Tibial nerve (tissue), 4 donors: ENCODE results near the gene HAGH. TPM values are rescaled to one million over a fixed set of nuclear protein-coding genes. Genes with fewer than 3 reads are reported as not detected.

Source experiments
- DNase-seq, 2 donors: peaks; one replicate each; pipeline ENCODE4 v3.0.0-alpha.2; 2019; ENCODE audit warnings: low spot score in 2 of 2
- H3K27ac ChIP-seq, 4 donors: fragments of 200-600 bp; sonication (generic) in 3 of 4; one replicate each; pipeline ENCODE4 v1.5.1; 2017 to 2019; ENCODE audit warnings: mild to moderate bottlenecking in 1 of 4
- H3K27me3 ChIP-seq, 2 donors: fragments of 200-600 bp; sonication (generic) in 1 of 2; one replicate each; pipeline versions ENCODE4 v1.5.1 to v1.6.0; 2017 to 2019
- H3K36me3 ChIP-seq, 3 donors: fragments of 200-600 bp; sonication (generic); one replicate each; pipeline ENCODE4 v1.5.1; 2018 to 2019
- H3K4me1 ChIP-seq, 4 donors: fragments of 200-600 bp; sonication (generic) in 3 of 4; one replicate each; pipeline ENCODE4 v1.5.1; 2017 to 2019
- H3K4me3 ChIP-seq, 4 donors: fragments of 200-600 bp; sonication (generic) in 3 of 4; one replicate each; pipeline ENCODE4 v1.5.1; 2017 to 2019; ENCODE audit warnings: mild to moderate bottlenecking in 1 of 4, moderate library complexity in 1 of 4
- H3K9me3 ChIP-seq, 4 donors: fragments of 200-600 bp; sonication (generic) in 3 of 4; one replicate each; pipeline ENCODE4 v1.5.1; 2017 to 2019
- EP300 ChIP-seq, 2 donors: sonication (generic); formaldehyde crosslinking; IDR thresholded peaks; one replicate each; pipeline ENCODE4 v1.6.1; 2017; ENCODE audit warnings: antibody characterized with exemption in 2 of 2, mild to moderate bottlenecking in 1 of 2
- POLR2A ChIP-seq, 2 donors: fragments of 450-650 bp; IDR thresholded peaks; one replicate each; pipeline ENCODE4 v1.6.1; 2017; ENCODE audit warnings: antibody characterized with exemption in 2 of 2, mild to moderate bottlenecking in 2 of 2, moderate library complexity in 2 of 2
- WGBS, 2 donors: methylation state at CpG; one replicate each; pipeline ENCODE4 v1.1.5; 2018; 5-methylcytosine and 5-hydroxymethylcytosine counted together
- total RNA-seq, 4 donors: library from RNA; depleted of rRNA; stranded (reverse); fragments of >200 nt; gene quantifications; one replicate each; pipeline ENCODE4 v1.1.0, GENCODE V29; 2016
- TF ChIP-seq, protein P1 (sequence below), 5 experiments: fragments of 200-600 bp in 3 of 5; fragments of 450-650 bp in 2 of 5; sonication (generic) in 3 of 5; IDR thresholded peaks; one replicate each; pipeline ENCODE4 v1.5.1; 2016 to 2019; ENCODE audit warnings: antibody characterized with exemption in 5 of 5, mild to moderate bottlenecking in 3 of 5, moderate library complexity in 2 of 5

Gene HAGH
- total RNA-seq, 4 donors from 2014 or later: 89.2 to 161 (median 100) TPM

DNA sequence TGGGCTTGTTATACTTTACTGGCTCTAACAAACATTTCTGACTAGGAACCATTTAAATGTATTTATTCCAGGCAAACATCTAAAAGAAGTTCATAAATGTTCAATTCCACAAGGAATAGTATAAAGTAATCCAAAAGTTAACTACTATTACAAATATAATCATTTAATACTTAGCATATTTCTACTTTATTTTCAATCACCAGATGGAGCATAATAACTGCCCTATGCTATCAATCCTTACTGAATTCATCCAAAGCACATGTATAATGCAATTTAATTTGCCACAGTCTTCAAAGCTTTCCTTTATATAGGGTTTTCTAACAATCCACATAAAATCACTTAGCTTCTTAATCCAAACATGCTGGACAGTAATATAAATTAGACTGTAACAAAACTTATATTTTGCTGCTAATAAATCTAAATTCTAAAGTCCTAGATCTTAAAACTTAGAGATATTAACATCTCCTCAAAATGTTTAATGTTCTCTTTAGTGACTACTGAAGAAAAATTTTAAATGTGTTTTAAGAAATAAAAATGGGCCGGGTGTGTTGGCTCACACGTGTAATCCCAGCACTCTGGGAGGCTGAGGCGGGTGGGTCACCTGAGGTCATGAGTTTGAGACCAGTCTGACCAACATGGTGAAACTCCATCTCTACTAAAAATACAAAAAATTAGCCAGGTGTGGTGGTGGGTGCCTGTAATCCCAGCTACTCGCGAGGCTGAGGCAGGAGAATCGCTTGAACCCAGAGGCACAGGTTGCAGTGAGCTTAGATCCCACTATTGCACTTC, 39.5 kb upstream of the HAGH start:
- 66 to 69% methylated on average over 6 of the region's 6 CpGs for whole genome bisulfite sequencing, 2 donors
- DNase-seq: no peak

DNA sequence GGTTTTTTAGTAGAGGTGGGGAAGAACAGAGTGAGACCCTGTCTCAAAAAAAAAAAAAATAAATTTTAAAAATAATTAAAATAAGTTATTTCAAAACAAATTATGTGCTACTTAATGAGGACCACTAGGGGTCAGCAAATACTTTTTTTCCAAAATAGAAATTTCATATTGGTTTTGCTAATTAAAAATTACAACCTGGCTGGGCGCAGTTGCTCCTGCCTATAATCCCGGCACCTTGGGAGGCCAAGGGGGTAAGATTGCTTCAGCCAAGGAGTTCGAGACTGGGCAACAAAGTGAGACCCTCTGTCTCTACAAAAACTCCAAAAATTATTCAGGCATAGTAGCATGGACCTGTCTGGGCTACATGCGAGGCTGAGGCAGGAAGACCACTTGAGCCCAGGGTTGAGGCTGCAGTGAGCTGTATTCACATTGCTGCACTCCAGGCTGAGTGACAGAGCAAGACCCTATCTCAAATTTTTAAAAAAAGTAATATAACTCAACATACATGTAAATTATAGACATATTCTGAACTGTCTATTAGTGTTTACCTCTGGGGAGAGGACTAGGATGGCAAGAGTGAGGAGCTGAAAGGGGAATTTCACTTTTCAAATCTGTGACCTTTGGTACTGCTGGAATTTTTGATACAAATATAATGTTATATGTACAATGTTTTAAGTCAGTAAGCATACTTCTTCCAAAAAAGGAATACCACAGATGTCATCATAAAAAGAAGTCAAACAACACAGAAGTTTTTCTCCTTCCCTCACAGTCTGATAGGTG, 37.2 kb upstream of the HAGH start:
- 10% methylated on average over 4 of the region's 4 CpGs for WGBS, 2 donors
- Histone ChIP-seq H3K9me3 (no peaks in the 10 kb centered on the region), H3K27ac (no peak overlapping the region), H3K4me3 (no peak overlapping the region), H3K36me3 (no peaks in the 10 kb centered on the region), H3K4me1 (no peaks in the 10 kb centered on the region), H3K27me3 (peaks cover 0 to 61% of the 10 kb centered on the region in 2 donors)
- TF ChIP-seq, protein P1, sequence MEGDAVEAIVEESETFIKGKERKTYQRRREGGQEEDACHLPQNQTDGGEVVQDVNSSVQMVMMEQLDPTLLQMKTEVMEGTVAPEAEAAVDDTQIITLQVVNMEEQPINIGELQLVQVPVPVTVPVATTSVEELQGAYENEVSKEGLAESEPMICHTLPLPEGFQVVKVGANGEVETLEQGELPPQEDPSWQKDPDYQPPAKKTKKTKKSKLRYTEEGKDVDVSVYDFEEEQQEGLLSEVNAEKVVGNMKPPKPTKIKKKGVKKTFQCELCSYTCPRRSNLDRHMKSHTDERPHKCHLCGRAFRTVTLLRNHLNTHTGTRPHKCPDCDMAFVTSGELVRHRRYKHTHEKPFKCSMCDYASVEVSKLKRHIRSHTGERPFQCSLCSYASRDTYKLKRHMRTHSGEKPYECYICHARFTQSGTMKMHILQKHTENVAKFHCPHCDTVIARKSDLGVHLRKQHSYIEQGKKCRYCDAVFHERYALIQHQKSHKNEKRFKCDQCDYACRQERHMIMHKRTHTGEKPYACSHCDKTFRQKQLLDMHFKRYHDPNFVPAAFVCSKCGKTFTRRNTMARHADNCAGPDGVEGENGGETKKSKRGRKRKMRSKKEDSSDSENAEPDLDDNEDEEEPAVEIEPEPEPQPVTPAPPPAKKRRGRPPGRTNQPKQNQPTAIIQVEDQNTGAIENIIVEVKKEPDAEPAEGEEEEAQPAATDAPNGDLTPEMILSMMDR (IDR thresholded peaks at IDR 0.05): peak; percentile 27 to 67 (median 51)
- TF ChIP-seq POLR2A (IDR thresholded peaks at IDR 0.05): no peak
- TF ChIP-seq EP300 (IDR thresholded peaks at IDR 0.05): no peak
- no peak for DNase-seq

More for the DNA sequence above, 39.5 kb upstream of the HAGH start:
- Histone ChIP-seq H3K36me3 (no peaks in the 10 kb centered on the region), H3K27me3 (peaks cover 0 to 40% of the 10 kb centered on the region in 2 donors), H3K4me1 (no peaks in the 10 kb centered on the region), H3K27ac (no peak overlapping the region), H3K4me3 (no peak overlapping the region), H3K9me3 (no peaks in the 10 kb centered on the region)
- TF ChIP-seq, protein P1 (IDR thresholded peaks at IDR 0.05): no peak
- TF ChIP-seq POLR2A (IDR thresholded peaks at IDR 0.05): no peak
- TF ChIP-seq EP300 (IDR thresholded peaks at IDR 0.05): no peak

DNA sequence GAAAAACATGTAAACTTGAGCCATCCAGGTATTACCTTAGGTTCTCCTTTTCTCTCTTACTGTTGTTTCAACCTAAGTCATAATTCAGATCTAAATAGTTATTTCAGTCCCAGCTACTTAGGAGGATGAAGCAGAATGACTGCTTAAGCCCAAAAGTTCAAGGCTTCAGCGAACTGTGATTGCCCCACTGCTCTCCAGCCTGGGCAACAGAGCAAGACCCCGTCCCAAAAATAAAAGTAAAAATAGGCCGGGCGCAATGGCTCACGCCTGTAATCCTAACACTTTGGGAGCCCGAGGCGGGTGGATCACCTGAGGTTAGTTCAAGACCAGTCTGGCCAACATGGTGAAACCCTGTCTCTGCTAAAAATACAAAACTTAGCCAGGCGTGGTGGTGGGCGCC, 35.8 kb upstream of the HAGH start:
- no peaks in the 10 kb centered on the region for H3K4me1 ChIP-seq
- TF ChIP-seq POLR2A (IDR thresholded peaks at IDR 0.05): no peak
- TF ChIP-seq, protein P1 (IDR thresholded peaks at IDR 0.05): no peak
- TF ChIP-seq EP300 (IDR thresholded peaks at IDR 0.05): no peak
- H3K27ac ChIP-seq: no peak overlapping the region
- DNase-seq: no peak
- H3K9me3 ChIP-seq: no peaks in the 10 kb centered on the region
- no peak overlapping the region for H3K4me3 ChIP-seq
- WGBS, 2 donors: 77 to 81% methylated on average over 9 of the region's 9 CpGs
- no peaks in the 10 kb centered on the region for H3K36me3 ChIP-seq
- H3K27me3 ChIP-seq: peaks cover 0 to 70% of the 10 kb centered on the region in 2 donors

DNA sequence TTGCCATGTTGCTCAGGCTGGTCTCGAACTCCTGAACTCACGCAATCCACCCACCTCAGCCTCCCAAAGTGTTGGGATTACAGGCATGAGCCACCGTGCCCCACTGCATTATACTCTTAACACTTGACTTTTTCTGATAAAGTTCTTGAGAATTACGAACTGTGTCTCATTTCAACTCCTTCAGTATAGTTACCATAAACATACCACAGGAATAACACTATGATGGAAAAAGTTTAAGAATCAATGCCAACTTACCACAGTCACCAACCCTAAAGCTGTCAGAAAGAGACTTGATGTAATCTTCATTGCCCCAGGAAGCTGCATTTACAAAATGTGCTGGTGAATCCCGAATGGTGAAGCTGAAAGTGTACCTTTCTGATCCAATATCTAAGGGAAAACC, 35.1 kb upstream of the HAGH start:
- Histone ChIP-seq H3K4me3 (no peak overlapping the region), H3K27ac (no peak overlapping the region), H3K27me3 (peaks cover 0 to 77% of the 10 kb centered on the region in 2 donors), H3K4me1 (no peaks in the 10 kb centered on the region), H3K9me3 (no peaks in the 10 kb centered on the region), H3K36me3 (no peaks in the 10 kb centered on the region)
- no peak for DNase-seq
- WGBS, 2 donors: 70 to 76% methylated on average over 5 of the region's 5 CpGs
- TF ChIP-seq EP300 (IDR thresholded peaks at IDR 0.05): no peak
- TF ChIP-seq POLR2A (IDR thresholded peaks at IDR 0.05): no peak
- TF ChIP-seq, protein P1 (IDR thresholded peaks at IDR 0.05): no peak

DNA sequence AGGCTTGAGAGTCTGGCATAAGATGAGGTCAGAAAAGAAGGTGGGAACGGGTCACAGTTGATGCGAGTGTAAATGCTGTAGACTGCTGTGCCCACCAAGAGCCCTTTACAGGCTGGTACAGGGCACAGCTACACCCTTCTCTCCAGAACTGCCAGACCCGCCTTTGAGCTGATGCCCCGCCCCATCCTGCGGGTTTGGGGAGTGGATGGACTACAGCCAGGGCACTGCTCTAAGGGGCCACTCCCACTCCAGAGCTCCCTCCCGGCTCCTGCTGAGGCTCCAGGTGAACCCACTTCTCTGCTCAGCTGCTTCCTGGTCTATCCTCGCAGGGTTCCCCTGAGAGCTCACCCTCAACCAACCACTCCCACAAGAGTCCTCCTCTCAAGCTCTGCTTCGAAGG, 33.0 kb upstream of the HAGH start:
- peaks cover 0 to 77% of the 10 kb centered on the region in 2 donors for H3K27me3 ChIP-seq
- H3K27ac ChIP-seq: no peak overlapping the region
- WGBS, 2 donors: 26 to 30% methylated on average over 8 of the region's 8 CpGs
- no peak for DNase-seq
- H3K9me3 ChIP-seq: no peaks in the 10 kb centered on the region
- TF ChIP-seq EP300 (IDR thresholded peaks at IDR 0.05) (no peak), POLR2A (IDR thresholded peaks at IDR 0.05) (no peak)
- TF ChIP-seq, protein P1 (IDR thresholded peaks at IDR 0.05): no peak
- no peaks in the 10 kb centered on the region for H3K4me1 ChIP-seq
- H3K36me3 ChIP-seq: no peaks in the 10 kb centered on the region
- no peak overlapping the region for H3K4me3 ChIP-seq
